ENCODE data around the gene NARF.

Gene NARF

DNA sequence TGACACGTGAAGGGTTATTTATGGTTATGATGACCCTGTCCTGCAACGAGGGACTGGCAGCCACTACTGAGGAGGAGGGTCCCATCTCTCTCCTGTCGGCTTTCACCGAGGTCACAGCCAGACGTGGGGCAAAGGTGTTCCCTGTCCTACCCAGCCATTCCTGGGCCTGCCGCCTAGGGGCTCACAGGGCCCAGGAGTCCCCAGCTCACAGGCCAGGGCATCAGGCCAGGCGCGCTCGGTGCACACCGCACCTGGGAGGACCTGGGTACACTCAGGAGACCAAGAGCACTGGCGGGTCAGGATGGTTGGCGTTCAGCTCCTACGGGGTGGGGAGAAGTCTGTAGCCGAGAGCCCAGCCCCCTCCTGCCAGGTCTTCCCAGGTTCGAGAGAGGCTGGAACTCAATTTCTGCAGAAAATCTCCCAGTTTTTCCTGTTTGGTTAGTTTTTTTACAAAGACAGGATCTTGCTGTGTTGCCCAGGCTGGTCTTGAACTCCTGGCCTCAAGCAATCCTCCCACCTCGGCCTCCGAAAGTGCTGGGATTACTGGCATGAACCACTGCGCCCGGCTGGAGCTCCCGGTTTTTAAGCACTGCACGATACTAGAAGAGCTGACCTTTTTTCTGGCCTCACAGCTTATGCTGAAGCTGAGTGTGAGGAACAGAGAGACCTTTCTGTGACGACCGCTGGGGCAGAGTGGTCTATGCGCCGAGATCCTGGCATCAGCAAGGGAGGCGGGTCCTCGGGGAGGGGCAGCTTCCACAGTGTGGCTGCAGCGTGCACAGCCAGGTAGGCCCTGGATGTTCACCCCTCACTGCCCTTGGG lies 15.7 kb upstream of the NARF start:
- peaks cover 23% of the 10 kb centered on the region for H3F3A ChIP-seq (ENCODE audit: insufficient read depth)
- H3K36me3 ChIP-seq (ENCODE audit: low read length): peaks cover 9% of the 10 kb centered on the region; the same call in 1 of the 2 replicates
- no peaks in the 10 kb centered on the region for H4K20me1 ChIP-seq (ENCODE audit: low read depth, low read length)
- TF ChIP-seq, protein P1, sequence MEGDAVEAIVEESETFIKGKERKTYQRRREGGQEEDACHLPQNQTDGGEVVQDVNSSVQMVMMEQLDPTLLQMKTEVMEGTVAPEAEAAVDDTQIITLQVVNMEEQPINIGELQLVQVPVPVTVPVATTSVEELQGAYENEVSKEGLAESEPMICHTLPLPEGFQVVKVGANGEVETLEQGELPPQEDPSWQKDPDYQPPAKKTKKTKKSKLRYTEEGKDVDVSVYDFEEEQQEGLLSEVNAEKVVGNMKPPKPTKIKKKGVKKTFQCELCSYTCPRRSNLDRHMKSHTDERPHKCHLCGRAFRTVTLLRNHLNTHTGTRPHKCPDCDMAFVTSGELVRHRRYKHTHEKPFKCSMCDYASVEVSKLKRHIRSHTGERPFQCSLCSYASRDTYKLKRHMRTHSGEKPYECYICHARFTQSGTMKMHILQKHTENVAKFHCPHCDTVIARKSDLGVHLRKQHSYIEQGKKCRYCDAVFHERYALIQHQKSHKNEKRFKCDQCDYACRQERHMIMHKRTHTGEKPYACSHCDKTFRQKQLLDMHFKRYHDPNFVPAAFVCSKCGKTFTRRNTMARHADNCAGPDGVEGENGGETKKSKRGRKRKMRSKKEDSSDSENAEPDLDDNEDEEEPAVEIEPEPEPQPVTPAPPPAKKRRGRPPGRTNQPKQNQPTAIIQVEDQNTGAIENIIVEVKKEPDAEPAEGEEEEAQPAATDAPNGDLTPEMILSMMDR (IDR thresholded peaks at IDR 0.05; ENCODE audit: insufficient read depth, low read length, poor library complexity, severe bottlenecking): no peak
- no peak for TF ChIP-seq EZH2phosphoT487 (conservative IDR thresholded peaks at IDR 0.05; ENCODE audit: low read length)
- H2AFZ ChIP-seq (ENCODE audit: low read depth, low read length, severe bottlenecking): no peak overlapping the region
- H3K4me2 ChIP-seq (ENCODE audit: low read depth, low read length, poor library complexity, severe bottlenecking): no peak overlapping the region
- no peak overlapping the region for H3K4me3 ChIP-seq (ENCODE audit: insufficient read depth, low read length, poor library complexity, severe bottlenecking)
- no peaks in the 10 kb centered on the region for H3K9me2 ChIP-seq (replicated peaks; ENCODE audit: insufficient read depth, low read length)
- peaks cover 11% of the 10 kb centered on the region for H3K79me2 ChIP-seq (ENCODE audit: insufficient read depth, low read length)
- H3K9me3 ChIP-seq (ENCODE audit: insufficient read depth, low read length): no peaks in the 10 kb centered on the region
- H3K9ac ChIP-seq (ENCODE audit: low read length): no peak overlapping the region
- no peak overlapping the region for H3K27ac ChIP-seq (ENCODE audit: low read depth, low read length)
- H3K27me3 ChIP-seq (ENCODE audit: low read length): no peaks in the 10 kb centered on the region

DNA sequence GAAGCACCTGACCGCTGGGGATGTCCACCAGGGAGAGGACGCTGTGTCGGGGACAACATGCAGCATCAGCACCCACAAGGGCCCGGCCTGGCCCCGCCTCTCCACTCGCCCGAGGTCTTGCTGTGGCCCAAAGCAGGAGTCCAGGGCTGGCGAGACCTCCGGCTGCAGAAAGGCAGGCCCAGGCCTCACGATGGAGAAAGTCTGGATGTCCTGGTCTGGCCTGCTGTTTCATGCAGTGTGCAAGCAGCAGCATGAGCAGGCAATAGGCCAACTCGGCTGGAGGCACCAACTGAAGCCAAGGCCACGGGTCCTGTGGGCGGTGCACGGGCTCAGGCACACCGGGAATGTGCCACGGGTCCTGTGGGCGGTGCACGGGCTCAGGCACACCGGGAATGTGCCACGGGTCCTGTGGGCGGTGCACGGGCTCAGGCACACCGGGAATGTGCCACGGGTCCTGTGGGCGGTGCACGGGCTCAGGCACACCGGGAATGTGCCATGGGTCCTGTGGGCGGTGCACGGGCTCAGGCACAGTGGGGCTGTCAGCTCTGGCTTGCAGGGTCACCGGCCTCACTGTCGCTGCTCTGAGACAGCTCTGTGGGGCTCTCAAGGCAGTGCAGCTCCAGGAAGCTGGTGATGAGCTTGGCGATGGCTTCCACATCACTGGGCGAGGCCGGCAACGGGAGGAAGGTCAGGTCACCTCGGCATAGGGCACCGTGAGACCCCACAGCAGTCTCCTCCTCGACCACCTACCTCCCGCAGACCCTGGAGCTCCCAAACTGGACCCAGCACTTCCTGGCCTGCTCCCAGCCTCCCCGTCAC lies 14.9 kb upstream of the NARF start:
- Histone ChIP-seq H4K20me1 (ENCODE audit: low read depth, low read length) (no peaks in the 10 kb centered on the region), H3K4me2 (ENCODE audit: low read depth, low read length, poor library complexity, severe bottlenecking) (no peak overlapping the region), H3K9me3 (ENCODE audit: insufficient read depth, low read length) (no peaks in the 10 kb centered on the region), H3K27me3 (ENCODE audit: low read length) (no peaks in the 10 kb centered on the region), H2AFZ (ENCODE audit: low read depth, low read length, severe bottlenecking) (no peak overlapping the region), H3K9me2 (replicated peaks; ENCODE audit: insufficient read depth, low read length) (no peaks in the 10 kb centered on the region), H3K27ac (ENCODE audit: low read depth, low read length) (no peak overlapping the region), H3K9ac (ENCODE audit: low read length) (no peak overlapping the region), H3K4me3 (ENCODE audit: insufficient read depth, low read length, poor library complexity, severe bottlenecking) (no peak overlapping the region), H3K36me3 (ENCODE audit: low read length) (peaks cover 10% of the 10 kb centered on the region; the same call in 1 of the 2 replicates), H3K79me2 (ENCODE audit: insufficient read depth, low read length) (peaks cover 16% of the 10 kb centered on the region), H3F3A (ENCODE audit: insufficient read depth) (peaks cover 23% of the 10 kb centered on the region)
- no peak for TF ChIP-seq EZH2phosphoT487 (conservative IDR thresholded peaks at IDR 0.05; ENCODE audit: low read length)
- TF ChIP-seq, protein P1 (IDR thresholded peaks at IDR 0.05; ENCODE audit: insufficient read depth, low read length, poor library complexity, severe bottlenecking): no peak

- Histone ChIP-seq H3K79me2 (ENCODE audit: insufficient read depth, low read length) (peaks cover 20% of the 10 kb centered on the region), H3F3A (ENCODE audit: insufficient read depth) (peaks cover 30% of the 10 kb centered on the region), H3K36me3 (ENCODE audit: low read length) (peaks cover 10% of the 10 kb centered on the region; the same call in 1 of the 2 replicates), H3K9ac (ENCODE audit: low read length) (no peak overlapping the region), H3K27ac (ENCODE audit: low read depth, low read length) (no peak overlapping the region), H4K20me1 (ENCODE audit: low read depth, low read length) (no peaks in the 10 kb centered on the region), H3K27me3 (ENCODE audit: low read length) (no peaks in the 10 kb centered on the region), H3K4me2 (ENCODE audit: low read depth, low read length, poor library complexity, severe bottlenecking) (no peak overlapping the region), H2AFZ (ENCODE audit: low read depth, low read length, severe bottlenecking) (no peak overlapping the region), H3K9me2 (replicated peaks; ENCODE audit: insufficient read depth, low read length) (no peaks in the 10 kb centered on the region), H3K9me3 (ENCODE audit: insufficient read depth, low read length) (no peaks in the 10 kb centered on the region), H3K4me3 (ENCODE audit: insufficient read depth, low read length, poor library complexity, severe bottlenecking) (no peak overlapping the region)
- TF ChIP-seq EZH2phosphoT487 (conservative IDR thresholded peaks at IDR 0.05; ENCODE audit: low read length): no peak
- TF ChIP-seq, protein P1 (IDR thresholded peaks at IDR 0.05; ENCODE audit: insufficient read depth, low read length, poor library complexity, severe bottlenecking): no peak
Observed at GRCh38 chr17:82444284-82444893, 14.2 kb upstream of the NARF start.

All from SU-DHL-6 (cell line).